Stimulated activated CD8-positive, alpha-beta memory T cell treated with anti-CD3 and anti-CD28 coated beads, Interleukin-7, amount 100 ng/mL, for 48 hours (primary cell): ENCODE results near the gene SPACDR.
"Not testable (repeated sequence)": the region's sequence is repeated elsewhere in the genome, so short reads cannot be mapped to it uniquely, and the experiment has no call there.

Experiments
- DNase-seq, 2 donors: peaks; one replicate each; pipeline ENCODE4 v3.0.0-alpha.2; 2020; ENCODE audit warnings: low read depth in 1 of 2; ENCODE audit errors: extremely low read depth in 1 of 2

SPACDR gene

GRCh38 chr7:100466653-100467605, 2.9 kb upstream of the SPACDR start:
- no peak for DNase-seq

GRCh38 chr7:100465702-100466311, 1.7 kb upstream of the SPACDR start:
- DNase-seq = no peak

DNA sequence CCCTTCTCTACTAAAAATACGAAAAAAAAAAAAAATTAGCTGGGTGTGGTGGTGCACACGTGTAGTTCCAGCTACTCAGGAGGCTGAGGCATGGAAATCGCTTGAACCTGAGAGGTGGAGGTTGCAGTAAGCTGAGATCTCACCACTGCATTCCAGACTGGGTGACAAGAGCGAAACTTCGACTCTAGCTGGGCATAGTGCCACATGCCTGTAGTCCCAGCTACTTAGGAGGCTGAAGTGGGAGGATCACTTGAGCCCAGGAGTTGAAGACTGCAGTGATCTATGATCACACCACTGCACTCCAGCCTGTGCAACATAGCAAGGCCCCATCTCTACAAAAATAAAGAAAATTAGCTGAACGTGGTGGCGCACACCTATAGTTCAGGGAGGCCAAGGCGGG, 1.2 kb upstream of the SPACDR start:
- no peak for DNase-seq

DNA sequence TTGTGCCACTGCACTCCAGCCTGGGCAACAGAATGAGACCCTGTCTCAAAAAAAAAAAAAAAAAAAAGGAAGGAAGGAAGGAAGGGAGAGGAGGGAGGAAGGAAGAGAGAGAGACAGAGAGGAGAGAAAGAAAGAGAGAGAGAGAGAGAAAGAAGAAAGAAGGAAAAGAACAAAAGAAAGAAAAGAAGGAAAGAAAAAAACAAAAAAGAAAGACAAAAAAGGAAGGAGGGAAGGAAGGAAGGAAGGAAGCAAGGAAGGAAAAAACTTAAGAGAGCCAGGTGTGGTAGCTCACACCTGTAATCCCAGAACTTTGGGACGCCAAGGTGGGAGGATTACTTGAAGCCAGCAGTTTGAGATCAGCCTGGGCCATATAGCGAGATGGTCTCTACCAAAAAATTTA, 731 bp upstream of the SPACDR start:
- no peak for DNase-seq

GRCh38 chr7:100457033-100457432, 7.0 kb downstream of the SPACDR start:
- DNase-seq = no peak

DNA sequence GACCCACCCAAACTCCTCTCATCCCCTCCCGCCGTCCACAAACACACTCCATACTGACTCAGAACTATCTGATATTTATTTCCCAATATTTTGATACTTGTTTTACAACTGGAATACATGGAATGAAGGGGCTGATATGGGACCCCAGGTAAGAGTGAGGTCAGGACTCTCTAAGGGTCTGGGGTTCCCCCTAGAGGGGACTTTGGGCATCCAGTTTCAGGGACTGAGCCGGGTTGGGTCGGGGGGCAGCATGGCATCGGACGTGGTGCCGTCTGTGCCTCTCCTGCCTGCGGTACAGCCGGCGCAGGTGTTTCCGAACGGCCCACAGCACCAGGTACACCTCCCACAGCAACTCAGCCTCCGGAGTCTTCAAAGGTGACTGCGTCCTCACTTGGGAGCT, 7.5 kb downstream of the SPACDR start:
- DNase-seq = no peak

DNA sequence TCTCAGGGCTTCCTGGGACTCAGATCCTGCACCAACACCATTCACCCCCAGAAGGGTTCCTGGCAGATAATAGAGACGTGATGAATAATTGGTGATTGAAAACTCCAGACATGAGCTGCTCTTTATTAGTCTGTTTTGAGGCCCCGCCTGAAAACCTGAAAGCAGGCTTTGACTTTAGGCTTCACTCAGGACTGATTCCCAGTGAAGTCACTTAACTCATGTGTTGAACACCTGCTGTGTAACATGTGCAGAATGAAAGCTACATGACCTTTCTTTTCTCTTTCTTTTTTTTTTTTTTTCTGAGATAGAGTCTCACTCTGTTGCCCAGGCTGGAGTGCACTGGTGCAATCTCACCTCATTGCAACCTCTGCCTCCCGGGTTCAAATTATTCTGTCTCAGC, 8.9 kb downstream of the SPACDR start:
- DNase-seq = no peak

- DNase-seq = not testable (repeated sequence)
Measured at GRCh38 chr7:100453854-100454253, 10.2 kb downstream of the SPACDR start.

DNA sequence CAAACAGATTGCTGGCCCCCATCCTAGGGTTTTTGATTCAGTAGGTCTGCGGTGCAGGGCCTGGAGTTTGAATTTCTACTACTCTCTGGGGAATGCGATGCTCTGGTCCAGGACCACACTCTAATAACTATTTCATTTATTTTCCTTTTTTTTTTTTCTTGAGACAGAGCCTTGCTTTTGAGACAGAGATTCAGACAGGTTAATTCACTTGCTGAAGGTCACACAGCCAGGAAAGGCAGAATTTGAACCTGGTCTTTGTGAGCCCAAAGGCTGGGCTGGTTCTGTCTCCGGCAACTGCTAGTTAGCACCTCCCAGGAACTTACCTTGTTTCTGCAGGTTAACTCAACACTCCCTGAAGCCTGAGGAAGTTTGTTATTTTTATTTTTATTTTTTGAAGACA, 11.5 kb downstream of the SPACDR start:
- no peak for DNase-seq

DNA sequence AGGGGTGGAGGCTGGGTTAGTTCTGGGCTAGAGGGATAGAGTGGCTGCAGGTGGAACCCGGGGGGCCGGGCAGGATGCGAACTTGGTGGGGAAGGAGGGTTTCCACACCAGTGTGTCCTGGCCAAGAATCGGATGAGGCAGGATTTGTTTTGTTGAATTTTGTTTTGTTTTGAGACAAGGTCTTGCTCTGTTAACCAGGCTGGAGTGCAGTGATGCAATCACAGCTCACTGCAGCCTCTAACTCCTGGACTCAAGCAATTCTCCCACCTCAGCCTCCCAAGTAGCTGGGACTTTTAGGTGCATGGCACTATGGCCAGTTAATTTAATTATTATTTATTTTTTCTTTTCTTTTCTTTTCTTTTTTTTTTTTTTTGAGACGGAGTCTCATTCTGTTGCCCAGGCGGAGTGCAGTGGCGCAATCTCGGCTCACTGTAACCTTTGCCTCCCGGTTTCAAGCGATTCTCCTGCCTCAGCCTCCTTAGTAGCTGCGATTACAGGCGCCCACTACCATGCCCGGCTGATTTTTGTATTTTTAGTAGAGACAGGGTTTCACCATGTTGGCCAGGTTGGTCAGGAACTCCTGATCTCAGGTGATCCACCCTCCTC, 14.8 kb downstream of the SPACDR start:
- DNase-seq = no peak

DNA sequence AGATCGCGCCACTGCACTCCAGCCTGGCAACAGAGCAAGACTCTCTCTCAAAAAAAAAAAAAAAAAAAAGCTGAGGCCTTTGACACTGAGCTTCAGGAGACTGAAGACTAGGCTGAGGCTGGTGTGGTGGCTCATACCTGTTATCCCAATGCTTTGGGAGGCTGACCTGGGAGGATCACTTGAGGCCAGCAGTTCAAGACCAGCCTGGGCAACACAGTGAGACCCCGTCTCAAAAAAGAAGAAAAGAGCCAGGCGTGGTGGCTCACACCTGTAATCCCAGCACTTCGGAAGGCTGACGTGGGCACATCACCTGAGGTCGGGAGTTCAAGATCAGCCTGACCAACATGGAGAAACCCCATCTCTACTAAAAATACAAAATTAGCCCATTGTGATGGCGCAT, 16.7 kb downstream of the SPACDR start:
- DNase-seq = not testable (repeated sequence)

- no peak for DNase-seq
Measured at GRCh38 chr7:100446040-100446439, 18.0 kb downstream of the SPACDR start.

GRCh38 chr7:100444311-100445278, 19.5 kb downstream of the SPACDR start:
- no peak for DNase-seq

- DNase-seq = no peak
Measured at GRCh38 chr7:100443096-100443840, 20.8 kb downstream of the SPACDR start.

DNA sequence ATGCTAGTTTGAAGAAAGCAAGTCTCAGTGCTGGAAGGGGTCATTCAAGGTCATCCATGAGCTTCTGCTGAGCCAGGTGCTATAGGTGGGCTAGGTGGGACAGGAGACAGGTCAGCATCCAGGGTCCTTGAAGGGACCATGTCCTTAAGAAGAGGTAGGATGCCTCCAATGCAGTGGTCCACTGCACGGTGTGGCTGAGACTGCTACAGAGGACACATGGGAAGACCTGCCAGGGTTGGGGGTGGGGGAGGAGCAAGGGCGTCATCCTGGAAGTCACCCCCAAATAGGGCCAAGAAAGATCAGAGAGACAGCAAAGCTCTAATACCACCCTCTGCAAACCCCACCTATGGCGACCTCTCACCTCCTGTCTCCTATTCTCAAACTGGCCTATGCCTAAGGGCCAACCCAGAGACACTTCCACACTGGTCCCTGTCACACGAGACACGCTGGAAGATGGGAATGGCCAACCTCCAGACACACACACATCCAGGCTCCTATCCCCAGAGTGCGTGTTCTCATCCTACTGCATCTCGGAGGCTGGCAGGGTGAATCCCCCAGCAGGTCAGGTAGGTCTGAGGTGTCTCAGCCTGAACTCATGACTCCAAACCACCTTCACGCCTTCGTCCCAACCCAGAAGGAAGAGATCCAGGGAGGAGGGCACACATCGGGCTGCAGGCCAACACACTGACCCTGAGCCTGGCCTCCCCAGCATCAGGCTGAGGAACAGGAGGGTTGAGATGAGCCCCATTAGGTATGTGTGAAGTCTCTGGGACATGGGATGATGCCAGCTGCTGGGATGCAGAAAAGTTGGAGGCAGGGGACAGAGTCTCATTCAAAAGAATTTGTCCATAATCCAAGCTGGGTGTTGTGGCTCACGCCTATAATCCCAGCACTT, 22.2 kb downstream of the SPACDR start:
- no peak for DNase-seq

GRCh38 chr7:100439244-100439643, 24.8 kb downstream of the SPACDR start:
- not testable (repeated sequence) for DNase-seq

GRCh38 chr7:100438731-100439130, 25.3 kb downstream of the SPACDR start:
- not testable (repeated sequence) for DNase-seq

- no peak for DNase-seq
Measured at GRCh38 chr7:100438172-100438571, 25.9 kb downstream of the SPACDR start.
